ENCODE data around the gene WASHC4.

The WASHC4 gene

DNA sequence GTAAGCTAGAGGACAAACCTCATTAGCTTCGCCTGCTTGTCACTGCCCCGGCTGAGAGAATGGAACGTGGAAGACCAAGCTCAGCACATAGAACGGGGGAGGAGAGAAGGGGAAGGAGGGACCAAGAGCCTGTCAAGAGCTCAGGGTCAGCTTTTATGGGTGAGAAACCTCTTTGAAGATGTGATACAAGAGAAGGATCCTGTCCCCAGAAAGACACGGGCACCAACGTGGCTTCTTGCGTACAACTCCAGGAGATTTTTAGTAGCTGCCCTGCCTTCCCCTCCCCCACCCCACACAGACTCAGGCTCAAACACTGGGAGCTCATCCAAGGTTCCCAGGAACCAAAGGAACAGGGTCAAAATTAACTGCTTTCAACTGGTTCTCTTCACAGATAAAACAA, 93.8 kb downstream of the WASHC4 start:
- TF ChIP-seq, protein P1, sequence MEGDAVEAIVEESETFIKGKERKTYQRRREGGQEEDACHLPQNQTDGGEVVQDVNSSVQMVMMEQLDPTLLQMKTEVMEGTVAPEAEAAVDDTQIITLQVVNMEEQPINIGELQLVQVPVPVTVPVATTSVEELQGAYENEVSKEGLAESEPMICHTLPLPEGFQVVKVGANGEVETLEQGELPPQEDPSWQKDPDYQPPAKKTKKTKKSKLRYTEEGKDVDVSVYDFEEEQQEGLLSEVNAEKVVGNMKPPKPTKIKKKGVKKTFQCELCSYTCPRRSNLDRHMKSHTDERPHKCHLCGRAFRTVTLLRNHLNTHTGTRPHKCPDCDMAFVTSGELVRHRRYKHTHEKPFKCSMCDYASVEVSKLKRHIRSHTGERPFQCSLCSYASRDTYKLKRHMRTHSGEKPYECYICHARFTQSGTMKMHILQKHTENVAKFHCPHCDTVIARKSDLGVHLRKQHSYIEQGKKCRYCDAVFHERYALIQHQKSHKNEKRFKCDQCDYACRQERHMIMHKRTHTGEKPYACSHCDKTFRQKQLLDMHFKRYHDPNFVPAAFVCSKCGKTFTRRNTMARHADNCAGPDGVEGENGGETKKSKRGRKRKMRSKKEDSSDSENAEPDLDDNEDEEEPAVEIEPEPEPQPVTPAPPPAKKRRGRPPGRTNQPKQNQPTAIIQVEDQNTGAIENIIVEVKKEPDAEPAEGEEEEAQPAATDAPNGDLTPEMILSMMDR (IDR thresholded peaks at IDR 0.05; ENCODE audit: insufficient read depth, low read length, missing control alignments): no peak
- ChIA-PET CTCF (interaction anchor here (1.3 to 3.1 kb wide), 3 partner anchors 26 to 183 kb away, joined by 3 to 12 read pairs (median 4); no protein-coding TSS in a partner anchor), POLR2A (interaction anchor here (0.8 to 0.9 kb wide), 2 partner anchors 11 to 182 kb away, joined by 4 read pairs; no protein-coding TSS in a partner anchor)
- no peak overlapping the region for H3K4me3 ChIP-seq (ENCODE audit: low read depth, low read length)
- DNase-seq (ENCODE audit: low read depth, low spot score): no peak

DNA sequence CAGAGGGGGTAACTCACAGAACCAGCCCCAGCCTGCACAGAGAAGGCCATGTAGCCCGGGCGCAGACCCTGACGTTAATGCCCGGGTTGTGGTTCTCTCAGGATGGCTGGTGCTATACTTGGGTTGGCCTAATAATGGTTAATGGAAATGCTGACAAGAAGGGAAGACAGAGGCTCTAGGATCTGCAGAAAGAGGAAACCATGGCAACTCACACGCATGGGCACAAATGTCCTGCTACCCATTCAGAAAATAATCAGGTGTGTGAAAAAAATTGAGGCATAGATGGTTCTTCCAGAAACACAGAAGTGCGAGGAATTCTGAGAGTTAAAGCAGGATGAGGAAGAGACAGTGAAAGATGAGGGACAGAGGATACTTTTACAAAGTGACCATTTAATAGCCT, 94.7 kb downstream of the WASHC4 start:
- CTCF ChIA-PET: interaction anchor here (3.1 kb wide), 1 partner anchor 182 kb away, joined by 12 read pairs; no protein-coding TSS in a partner anchor
- no peak for DNase-seq (ENCODE audit: low read depth, low spot score)
- H3K4me3 ChIP-seq (ENCODE audit: low read depth, low read length): no peak overlapping the region
- POLR2A ChIA-PET: no interaction called here
- TF ChIP-seq, protein P1 (IDR thresholded peaks at IDR 0.05; ENCODE audit: insufficient read depth, low read length, missing control alignments): no peak

- ChIA-PET CTCF (interaction anchor here (3.0 kb wide), 1 partner anchor 180 kb away, joined by 14 read pairs; no protein-coding TSS in a partner anchor), POLR2A (no interaction called here)
- TF ChIP-seq, protein P1 (IDR thresholded peaks at IDR 0.05; ENCODE audit: insufficient read depth, low read length, missing control alignments): no peak
- DNase-seq (ENCODE audit: low read depth, low spot score): no peak
- no peak overlapping the region for H3K4me3 ChIP-seq (ENCODE audit: low read depth, low read length)
Observed at GRCh38 chr12:105204127-105204526, 96.6 kb downstream of the WASHC4 start.

GRCh38 chr12:105204916-105205315, 97.4 kb downstream of the WASHC4 start:
- TF ChIP-seq, protein P1 (IDR thresholded peaks at IDR 0.05; ENCODE audit: insufficient read depth, low read length, missing control alignments): no peak
- H3K4me3 ChIP-seq (ENCODE audit: low read depth, low read length): no peak overlapping the region
- POLR2A ChIA-PET: interaction anchor here (0.6 to 1.0 kb wide), 5 partner anchors 15 to 155 kb away, joined by 3 to 4 read pairs (median 3); no protein-coding TSS in a partner anchor
- peak; percentile 49 for DNase-seq (ENCODE audit: low read depth, low spot score)
- CTCF ChIA-PET: interaction anchor here (0.9 to 3.0 kb wide), 4 partner anchors 14 to 179 kb away, joined by 3 to 14 read pairs (median 4); no protein-coding TSS in a partner anchor

DNA sequence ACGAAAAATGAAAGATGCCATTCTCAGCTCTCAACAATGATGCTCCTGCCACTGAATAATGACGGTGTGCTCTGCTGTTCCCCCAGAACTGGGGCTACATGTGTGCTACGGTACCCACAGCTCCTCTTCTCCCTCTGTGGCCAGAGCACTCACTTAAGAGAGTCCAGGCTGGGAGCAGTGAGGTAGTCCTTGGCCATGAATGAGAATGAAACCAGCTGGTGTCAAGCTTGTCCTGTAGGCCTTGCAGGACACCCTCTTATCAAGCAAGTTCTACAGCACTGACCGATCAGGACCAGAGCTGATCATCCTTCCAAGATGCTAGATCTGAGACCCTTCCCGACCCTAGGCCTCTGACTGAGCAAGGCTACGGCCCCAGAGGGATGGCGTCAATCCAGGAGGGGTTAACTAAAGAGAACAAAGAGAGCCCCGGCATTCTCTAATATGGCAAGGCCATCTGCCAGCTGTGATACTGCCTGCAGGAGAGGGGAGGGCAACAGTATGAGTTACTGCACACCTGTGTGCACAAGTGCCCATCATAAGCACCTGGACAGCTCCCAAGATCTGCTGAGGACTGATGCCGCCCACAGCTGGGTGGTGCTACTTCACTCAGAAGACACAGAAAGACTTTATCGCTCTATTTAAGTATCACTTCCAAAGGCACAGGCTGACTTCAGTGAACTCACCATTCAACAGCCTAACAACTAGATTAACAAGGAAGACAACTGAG, 98.0 kb downstream of the WASHC4 start:
- TF ChIP-seq, protein P1 (IDR thresholded peaks at IDR 0.05; ENCODE audit: insufficient read depth, low read length, missing control alignments): no peak
- ChIA-PET POLR2A (interaction anchor here (0.7 to 1.0 kb wide), 3 partner anchors 15 to 28 kb away, joined by 3 to 4 read pairs (median 3); no protein-coding TSS in a partner anchor), CTCF (interaction anchor here (0.9 to 3.0 kb wide), 5 partner anchors 13 to 179 kb away, joined by 3 to 14 read pairs (median 3); no protein-coding TSS in a partner anchor)
- no peak for DNase-seq (ENCODE audit: low read depth, low spot score)
- H3K4me3 ChIP-seq (ENCODE audit: low read depth, low read length): no peak overlapping the region

- ChIA-PET POLR2A (no interaction called here), CTCF (interaction anchor here (3.0 kb wide), 1 partner anchor 177 kb away, joined by 14 read pairs; no protein-coding TSS in a partner anchor)
- DNase-seq (ENCODE audit: low read depth, low spot score): no peak
- no peak overlapping the region for H3K4me3 ChIP-seq (ENCODE audit: low read depth, low read length)
- TF ChIP-seq, protein P1 (IDR thresholded peaks at IDR 0.05; ENCODE audit: insufficient read depth, low read length, missing control alignments): no peak
Observed at GRCh38 chr12:105206686-105207374, 99.3 kb downstream of the WASHC4 start.
